Measurements from ENCODE around the gene ATP8B2.

GRCh38 chr1:154353966-154354365, 28.6 kb downstream of the ATP8B2 start:
- TF ChIP-seq CTCF (IDR thresholded peaks at IDR 0.05) (no peak), POLR2A (IDR thresholded peaks at IDR 0.05) (no peak)

Data from breast epithelium (tissue), 3 donors.